NCI-H524 (cell line): ENCODE data around the gene LRFN2.

ENCODE experiments used
- DNase-seq, 2 experiments: peaks; one replicate each; lab custom pipeline; 2025; lab: John Stamatoyannopoulos, UW

LRFN2 gene

DNA sequence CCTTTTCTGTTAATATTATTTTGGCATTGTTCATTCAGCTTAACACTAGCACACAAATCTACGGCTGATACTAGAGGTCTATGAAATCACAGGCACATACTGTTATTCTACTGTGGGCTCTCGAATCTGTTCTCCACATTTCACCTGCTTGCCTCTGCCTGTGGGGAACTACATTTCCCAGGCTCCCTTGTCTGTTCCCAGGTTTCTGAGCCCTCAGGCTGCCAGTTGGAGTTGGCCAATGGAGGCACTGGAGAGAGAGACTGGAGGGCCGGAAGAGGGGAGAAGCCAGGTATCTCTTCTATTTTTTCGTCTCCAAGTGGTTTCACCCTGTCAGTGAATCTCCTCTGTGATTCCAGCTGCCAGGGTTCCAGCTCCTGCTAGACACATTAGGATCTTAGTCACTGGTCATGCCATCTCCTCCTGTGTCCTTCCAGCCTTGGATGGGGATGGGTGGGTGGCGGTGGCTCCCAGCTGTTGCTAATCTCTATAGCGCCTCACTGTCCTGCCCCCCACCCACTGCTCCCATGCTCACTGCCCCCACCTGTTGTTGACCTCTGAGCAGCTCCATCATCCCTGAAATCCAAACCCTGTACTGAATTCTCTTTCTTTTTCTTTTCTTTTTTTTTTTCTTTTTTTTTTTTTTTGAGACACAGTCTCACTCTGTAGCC, 188.2 kb downstream of the LRFN2 start:
- DNase-seq = peak in 1 of 2 experiments; percentile 45

DNA sequence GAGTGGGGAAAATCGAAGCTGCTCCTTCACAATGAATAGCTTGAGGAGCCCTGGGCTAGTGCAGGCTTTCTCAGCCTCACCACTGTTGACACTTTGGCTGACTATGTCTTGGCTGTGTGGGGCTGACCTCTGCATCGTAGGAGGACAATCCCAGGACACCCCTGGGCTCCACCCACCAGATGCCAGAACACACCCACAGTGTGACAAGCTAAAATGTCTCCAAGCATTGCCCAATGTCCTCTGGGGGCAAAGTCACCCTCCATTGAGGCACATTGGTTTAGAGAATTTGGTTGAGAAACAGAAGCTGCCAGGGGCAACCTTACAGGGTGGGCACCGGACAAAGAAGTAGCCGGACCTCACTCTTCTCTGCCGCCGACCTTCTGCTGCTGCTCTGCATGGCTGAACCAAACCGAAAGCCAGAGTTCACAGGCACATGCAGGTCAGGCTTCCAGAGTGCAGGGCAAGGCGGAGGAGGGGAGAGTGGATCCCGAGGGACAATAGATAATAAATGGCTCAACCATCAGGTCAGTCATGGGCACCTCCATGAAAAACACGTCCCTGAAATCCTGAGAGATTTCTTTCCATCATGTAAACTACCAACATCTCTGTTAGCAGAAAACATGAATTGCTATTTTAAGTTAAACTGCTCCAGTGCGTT, 189.0 kb downstream of the LRFN2 start:
- no peak for DNase-seq

DNA sequence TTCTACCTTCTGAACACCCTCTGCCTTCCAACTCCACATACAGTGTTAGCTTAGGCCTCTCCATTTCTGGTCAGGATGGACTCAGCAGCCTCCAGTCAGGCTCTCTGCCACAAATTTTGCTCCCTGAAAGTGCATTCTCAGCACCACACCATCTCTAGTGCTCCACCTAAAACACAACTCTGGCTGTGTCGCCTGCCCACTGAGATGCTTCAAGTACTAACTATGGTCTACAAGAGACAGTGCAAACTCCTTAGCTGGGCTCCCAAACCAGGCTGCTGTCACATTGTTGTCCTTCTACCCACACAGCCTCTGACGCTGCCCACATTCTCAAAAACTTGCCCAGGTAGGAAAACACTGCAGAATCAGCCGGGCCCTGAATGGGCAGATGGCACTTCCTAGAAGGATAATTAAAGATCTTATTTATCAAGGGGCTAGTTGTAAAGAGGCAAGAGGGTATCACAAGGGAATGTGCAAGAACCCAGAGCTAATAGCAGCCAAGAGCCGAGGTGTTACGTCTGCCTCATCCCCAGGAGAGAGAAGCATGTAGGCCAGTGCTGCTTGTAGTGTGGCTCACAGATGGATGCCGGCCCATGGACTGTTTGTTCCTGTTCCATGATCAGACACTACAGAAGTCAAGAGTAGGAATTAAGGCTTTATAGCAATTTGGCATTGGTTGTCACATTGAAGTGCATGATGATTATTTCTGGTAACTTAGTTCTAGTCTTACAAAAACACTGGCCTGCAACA, 189.7 kb downstream of the LRFN2 start:
- peak; percentile 45 to 71 for DNase-seq

DNA sequence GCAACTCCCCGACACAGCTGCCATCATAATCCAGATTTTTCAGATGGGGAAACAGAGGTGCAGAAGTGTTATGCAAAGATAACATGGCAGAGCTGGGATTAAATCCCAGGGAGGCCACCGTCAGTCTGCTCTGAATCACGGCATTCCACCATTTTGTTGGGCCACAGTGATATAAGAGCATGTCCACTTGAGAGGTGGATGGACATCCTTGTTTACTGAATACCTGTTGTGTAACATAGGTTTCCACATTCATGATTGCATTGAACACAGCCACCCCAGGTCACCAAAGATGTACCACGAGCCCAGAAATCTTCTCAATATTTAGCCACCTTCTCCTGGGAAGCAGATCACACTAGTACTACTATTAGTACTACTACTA, 191.5 kb downstream of the LRFN2 start:
- DNase-seq = no peak

DNA sequence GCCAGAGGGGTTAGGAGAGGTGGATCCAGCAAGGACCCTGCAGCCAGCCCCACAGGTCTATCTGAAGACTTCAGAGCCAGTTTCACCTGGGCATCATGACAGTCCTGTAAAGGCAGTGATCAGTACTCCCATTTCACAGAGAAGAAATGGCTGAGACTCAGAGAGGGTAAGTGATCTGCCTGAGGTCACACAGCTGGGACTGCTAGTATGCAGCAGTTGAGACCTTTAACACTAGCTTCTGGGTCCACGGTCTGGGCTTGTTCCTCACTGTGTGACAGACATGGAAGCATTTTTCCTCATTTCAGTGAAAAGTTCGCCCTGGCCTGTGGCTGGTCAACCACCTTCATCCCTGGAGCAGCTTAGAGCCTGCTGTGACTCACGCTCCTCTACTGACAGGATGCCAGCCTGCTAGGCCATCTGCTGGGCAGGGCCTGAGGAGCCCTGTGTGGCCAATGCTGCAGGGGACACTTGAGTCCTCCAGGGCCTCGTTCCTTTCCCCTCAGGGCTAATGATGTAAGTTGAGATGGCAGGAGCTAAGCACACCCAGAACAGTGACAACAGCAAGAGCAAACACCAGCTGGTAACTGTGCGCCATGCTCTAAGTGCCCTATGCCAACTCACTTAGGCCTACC, 192.0 kb downstream of the LRFN2 start:
- peak; percentile 82 to 92 for DNase-seq

DNA sequence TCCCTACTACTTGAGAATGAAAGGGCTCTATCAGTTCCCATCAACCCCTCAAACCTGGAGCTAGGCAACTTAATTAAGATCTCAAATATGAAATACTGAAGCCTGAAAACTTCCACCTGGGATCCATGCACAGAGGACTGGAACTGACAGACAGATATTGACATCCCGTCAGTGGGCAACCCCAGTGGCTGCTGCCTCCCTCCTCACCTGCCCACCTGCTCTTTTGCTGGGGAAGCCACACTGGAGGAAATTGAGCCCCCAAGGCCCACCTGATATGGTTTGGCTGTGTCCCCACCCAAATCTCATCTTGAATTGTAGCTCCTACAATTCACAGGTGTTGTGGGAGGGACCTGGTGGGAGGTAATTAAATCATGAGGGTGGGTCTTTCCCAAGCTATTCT, 192.8 kb downstream of the LRFN2 start:
- no peak for DNase-seq

DNA sequence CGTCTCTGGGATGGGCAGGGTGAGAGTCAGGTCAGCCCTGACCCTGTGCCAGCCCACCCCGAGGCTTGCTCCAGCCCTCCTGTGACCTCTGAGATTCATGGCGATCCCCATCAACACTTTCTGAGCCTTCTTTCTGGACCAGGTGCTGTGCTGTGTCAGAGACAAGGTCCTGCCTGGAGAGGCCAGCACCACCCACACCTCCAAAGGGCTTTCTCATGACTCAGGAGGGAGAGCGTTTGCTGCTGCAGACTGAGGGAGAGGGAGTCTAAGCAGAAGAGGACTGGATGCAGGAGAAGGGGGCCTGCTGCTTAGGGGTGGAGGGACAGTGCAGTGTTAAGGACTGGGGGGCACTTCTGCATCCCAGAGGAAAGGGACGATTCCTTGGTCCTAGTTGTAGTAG, 193.5 kb downstream of the LRFN2 start:
- no peak for DNase-seq

DNA sequence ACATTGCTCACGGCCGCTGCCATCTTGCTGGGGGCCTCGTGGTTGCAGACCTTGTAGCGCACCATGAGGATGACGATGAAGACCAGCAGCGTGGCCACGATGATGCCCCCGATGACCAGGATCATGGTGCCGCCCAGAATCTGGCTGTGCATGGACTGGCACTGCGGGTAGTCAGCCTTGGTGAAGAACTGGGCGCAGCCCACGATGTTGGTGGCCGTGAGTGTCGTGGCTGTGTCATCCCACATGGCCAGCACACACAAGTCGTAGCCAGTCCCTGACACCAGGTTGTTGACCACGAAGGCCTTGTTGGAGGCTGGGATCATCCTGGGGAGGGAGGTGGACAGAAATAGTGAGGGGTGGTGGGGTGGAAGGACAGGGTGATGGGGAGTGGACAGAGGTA, 194.6 kb downstream of the LRFN2 start:
- DNase-seq = no peak

DNA sequence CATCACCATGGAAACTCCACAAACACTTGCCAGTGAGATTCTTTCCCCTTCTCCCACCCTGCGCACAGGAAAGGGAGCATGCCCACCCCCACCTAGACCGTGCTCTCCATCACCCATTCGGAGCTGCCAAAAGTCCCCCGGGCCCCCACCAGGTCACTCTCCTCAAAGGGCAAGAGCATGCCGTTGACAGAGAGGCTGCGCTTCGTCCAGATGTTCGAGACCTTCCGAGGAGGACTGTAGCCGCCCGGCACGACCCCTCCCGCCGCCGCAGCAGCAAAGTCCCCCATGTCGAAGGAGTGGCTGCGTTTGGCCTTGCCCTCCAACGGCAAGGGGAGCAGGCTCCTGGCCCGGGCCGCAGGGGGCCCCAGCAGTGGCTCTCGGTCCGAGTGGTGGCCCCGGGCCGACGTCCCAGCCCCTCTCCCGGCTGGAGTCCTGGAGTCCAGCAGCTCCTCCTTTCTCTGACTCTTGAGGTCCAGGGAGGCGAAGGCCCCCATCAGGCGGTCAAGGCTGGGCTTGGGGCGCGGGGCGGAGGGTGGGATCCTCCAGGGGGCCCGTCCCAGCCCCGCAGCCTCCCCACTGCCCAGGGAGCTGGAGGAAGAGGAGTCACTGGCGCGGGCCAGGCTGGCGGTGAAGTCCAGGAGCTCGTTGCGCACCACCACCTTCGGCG, 195.2 kb downstream of the LRFN2 start:
- no peak for DNase-seq

DNA sequence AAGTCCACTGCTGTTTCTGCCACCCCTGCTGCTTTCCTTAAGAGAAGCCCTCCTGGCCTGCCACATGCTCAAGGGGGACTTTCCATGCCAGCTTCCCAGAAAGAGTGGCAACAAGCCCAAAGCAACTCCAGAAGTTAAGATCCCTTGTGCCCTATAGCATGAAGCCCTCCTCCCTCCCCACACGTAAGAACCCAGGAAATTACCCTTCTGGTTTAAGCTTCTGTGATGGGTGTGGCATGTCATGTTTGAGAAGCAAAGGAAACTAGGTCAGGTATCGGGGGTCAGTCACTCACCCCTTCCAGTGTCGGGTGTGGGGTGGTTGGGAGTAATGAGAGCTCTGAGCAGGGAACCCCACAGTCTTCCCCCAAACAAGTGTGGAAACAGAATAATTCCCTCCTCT, 196.1 kb downstream of the LRFN2 start:
- no peak for DNase-seq

DNA sequence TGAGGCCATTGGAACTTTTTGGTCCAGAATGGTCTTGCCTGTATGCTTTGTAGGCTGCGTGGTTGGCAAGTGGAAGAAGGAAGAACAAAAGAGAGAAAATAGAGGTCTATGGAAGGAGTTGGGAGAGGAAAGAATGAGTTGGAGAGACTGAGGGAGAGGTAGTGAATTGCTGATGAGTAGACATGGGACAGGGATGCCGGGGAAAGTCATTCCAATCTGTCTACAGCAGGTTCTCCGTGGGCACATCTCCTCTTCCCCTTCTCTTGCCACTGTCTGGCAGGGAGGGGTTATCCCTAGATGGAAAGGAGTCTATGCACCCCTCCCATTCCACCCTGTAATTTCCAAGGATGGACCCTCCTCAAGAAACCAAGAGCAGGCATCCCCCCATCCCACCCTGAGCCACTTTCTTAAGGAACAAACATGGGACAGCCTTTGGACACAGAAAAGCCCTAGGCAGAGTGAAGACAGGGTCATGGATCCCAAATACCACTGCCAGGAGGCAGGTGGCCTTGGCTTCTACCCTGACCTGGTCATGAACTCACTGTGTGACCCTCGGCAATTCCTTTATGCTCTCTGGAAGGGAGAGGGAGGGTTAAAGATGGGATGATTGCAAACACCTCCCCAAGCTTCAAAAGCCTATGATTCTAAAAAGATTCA, 196.9 kb downstream of the LRFN2 start:
- no peak for DNase-seq

DNA sequence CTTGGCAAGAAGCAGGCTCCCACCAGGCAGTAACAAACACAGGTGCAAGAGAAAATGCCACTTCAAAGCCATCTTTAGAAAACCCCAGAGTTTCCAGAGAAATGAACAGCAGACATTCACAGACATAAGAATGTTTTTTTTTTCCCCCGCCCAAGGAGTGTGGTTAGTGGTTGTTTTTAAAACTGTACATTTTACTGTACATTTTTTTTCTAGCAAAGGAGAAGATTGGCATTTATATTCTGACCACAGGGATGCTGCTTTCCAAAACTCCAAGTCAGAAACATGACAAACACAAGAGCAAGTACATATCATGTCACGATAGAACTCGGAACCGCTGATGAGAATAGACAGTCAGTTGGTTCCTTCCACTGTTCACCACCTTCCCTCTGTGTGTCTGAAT, 197.9 kb downstream of the LRFN2 start:
- no peak for DNase-seq

DNA sequence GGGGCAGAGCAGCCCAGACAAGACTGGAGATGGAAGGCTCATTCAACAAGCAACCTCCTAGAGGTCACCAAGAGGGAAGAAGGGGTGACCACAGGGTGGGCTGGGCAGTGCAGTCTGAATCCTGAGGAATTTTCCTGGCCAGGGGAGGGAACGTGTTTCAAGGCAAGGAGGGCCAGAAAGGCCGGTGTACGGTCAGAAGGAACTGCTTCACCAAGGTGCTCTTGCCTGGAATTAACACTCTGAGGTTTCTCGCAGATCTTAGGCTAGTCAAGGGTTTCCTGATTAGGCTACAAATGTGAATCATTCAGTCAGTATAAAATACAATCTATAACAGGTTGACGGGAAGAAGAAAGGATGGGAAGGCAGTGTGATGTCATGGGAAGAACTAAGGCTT, 199.3 kb downstream of the LRFN2 start:
- no peak for DNase-seq

DNA sequence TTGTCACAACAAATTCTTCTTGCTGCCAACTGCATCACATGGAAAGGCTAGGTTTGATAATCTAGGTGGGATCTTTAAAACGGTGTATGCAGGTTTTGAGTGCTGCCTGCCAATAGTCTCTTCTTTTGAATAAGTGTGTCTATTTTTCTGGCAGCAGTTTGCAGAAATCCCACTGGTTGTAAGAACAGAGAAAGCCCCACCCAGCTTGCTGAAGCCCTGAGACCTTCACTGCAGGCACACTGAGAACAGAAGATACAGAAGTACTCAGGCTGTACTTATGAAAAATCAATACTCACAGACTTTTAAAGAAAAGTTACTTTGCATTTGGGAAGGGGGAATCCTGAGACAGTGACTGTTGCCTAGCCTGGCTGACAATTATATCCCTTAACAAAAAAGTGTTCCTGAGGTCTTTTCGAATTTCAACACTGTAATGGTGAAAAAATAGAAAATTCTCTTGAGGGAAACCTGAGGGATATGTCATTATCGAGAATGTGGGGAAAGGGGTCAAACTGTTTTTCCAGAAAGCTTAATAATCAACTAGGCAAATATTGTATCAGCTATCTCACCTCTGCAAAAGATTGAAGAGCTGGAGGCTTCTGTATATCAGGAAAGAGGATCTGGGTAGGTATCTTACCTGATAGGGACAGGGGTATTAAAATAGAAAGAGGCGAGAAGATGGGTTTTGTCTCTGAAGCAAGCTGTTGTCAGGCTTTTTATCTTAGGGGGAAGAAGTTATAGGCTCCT, 199.9 kb downstream of the LRFN2 start:
- DNase-seq = no peak

DNA sequence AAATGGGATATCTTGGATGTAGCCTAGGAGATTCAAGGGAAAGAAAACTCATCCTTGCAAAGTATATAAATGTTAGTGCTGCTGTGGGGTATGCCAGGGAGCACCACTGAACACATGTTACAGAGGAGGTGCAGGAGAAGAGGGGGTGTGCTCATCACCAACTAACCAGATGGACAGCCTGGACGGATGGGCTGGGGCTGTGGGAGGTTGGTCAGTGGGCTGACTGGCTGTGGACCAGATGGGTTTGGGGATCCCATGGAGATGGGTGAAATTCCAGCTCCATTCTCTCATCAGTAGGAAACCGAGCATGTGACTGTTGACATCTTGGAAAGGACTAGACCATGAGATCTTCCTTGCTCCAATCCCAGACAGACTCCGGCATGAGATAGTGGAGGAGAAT, 201.0 kb downstream of the LRFN2 start:
- DNase-seq = no peak

DNA sequence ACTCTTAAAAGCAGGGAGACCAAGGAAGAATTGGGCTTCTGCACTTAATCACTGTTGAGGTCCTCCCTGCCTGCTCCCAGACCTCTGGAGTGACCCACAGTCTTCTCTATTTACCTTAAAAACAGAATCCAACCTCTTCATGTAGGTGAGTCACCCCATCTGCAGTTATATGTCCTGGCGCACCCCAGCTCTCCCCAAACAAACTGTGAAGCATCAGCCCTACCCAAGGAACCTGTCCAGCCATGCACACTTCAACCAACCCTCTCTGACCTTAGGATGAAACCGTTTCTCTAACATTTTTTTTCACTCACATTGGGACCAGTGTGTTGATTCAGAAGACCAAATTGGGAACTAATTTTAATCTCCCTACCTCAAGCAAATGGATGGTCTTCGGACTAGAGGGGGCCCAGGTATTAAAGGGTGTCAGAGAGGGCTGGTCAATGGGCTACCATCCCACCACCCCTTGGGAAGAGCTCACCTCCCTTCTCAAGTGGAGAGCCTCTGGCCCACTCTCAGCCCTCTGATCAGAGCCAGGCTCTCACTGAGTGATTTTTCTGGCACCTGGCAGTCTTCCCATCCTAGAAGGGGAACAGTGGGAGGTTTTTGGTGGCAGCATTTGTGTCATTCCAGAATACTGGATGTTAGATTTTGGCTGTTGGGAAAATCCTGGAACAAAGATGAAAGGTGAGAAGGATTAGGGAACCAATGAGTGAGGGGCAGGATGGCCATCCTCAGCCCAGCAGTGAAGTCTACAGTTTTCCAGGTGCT, 203.6 kb downstream of the LRFN2 start:
- no peak for DNase-seq

DNA sequence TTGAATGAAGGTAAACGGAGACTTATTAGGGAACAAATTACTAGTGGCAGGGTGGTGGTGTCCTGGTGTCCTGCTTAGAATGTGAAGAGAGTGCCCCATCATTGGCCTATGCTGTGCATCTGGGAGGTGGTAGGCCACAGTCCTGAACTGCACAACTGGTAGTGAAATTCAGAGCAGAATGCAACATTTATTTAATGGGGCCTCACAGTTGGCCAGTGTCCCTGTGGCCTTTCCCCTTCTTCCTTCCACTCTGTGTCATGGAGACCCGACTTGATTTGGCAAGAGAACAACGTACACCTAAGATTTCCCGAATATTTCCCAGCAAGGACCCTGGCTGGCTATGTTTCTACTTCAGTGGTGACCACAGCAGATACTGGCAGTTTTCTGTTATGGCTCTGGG, 206.9 kb downstream of the LRFN2 start:
- DNase-seq = no peak

DNA sequence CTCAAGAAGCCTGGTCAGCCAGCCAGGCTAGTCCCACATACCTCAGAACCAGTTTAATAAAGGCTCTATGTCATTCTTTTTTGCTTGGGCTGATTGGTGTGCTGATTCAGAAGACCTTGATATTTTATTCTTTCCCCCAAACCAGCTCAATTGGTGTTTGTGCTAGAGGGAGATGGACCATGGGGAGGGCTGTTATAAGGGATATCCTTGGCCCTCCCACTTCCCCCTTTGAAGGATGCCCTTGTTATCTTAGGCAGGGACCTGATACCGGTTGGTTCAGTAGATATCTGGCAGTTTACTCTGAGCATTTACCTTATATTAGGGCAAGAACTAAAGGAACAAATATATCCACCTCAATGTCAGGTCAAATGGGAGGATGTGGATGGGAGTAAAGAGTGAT, 207.4 kb downstream of the LRFN2 start:
- no peak for DNase-seq

DNA sequence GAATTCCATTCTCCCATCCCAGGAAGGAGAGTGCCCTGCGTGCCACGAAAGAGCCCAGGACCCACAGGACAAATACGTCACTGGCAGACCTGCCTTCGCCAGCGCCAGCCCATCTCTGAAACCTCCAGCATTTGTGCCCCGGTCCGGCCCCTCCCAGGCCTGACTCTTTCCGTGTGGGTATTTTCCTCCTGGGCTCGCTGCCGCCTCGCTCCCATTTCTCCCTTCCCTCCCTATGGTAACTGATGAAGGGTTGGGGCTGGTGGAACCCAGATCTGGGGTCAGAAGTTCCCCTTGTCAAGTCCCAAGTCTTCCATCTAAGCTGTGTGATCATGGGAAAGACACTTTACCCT, 208.5 kb downstream of the LRFN2 start:
- DNase-seq = no peak

DNA sequence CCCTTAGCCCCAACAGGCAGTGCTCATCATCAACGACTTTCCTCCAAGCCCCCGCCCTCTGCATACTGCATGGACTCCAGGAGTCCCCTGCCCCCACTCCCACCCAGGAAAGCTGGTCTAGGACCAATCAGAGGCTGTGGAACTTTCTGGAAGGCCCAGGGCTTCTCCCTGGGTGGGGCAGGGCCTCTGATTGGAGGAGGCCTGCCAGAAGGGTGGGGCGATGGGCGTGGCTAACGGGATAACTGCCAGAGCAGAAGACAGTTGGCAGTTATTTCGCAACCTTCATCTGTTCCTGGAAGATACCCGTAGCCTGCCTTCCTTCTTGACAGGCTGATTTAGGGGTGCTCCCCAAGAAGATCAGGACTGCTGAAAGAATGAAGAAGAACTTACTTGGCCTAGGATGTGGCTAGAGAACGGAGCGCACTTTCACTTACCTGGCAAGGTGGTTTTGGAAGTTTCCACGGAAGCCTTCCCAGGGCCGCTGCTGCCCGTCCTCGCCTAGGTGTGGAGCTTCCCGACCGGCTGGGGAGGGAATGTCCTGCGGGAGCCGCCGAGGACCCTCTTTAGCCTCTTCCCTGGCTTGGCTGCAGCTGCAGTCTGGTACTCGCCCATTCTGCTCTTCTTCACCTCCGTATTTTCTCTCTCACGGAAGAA, 209.0 kb downstream of the LRFN2 start:
- DNase-seq = no peak
